GM19324 (cell line): Measurements from ENCODE around the gene TMEM232.
"Not testable (repeated sequence)": the region's sequence is repeated elsewhere in the genome, so short reads cannot be mapped to it uniquely, and the experiment has no call there.

Source experiments
- ATAC-seq: cut with Tn5 transposase; IDR thresholded peaks from one replicate; pipeline ENCODE4 v1.9.1; 2021; ENCODE audit warnings: mild to moderate bottlenecking, moderate library complexity; ENCODE audit not compliant: unreplicated experiment, low FRiP score

TMEM232 gene

DNA sequence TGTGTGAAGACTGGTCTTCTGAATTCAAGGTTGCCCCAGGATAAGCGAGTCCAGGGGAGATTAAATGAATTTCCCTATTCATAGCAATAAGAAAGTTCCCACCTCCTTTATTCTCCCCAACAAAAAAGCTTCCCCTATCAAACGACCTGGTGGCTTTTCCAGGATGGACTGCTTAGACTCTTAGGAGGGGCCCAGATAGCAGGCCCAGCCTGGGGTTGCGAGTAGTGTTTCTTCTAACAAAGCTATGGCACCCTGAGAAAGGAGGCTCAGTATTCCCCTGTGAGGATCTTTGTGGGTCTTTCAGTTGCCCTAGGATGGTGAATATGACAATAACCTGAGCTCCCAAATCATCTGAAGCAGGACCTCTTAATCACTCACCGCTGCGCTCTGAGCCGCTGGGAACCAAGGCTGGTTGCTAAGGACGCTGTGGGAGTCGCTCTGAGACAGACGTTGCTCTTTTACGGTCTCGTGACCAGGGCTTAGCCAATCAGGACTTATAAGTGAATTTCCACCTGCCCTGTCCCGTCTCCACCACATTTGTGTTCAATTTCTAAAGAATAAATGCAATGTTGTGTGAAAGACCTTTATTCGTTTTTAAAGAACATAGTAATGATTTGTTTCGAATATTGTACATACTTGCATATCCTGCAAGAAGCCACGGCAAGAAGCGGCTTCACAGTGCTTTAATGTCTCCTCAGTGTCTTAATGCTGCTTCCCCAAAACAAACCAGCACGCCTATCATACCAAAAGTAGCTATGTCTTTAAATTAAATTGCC, at the start of gene TMEM232:
TSS of gene TMEM232 (minus strand) at position 423 of the 776 bp plus-strand sequence. CDS start 59,319 bp downstream, outside the sequence.
- ATAC-seq, result peak; percentile 100

GRCh38 chr5:110770286-110770685, 43.8 kb upstream of the TMEM232 start:
- ATAC-seq, result no peak

DNA sequence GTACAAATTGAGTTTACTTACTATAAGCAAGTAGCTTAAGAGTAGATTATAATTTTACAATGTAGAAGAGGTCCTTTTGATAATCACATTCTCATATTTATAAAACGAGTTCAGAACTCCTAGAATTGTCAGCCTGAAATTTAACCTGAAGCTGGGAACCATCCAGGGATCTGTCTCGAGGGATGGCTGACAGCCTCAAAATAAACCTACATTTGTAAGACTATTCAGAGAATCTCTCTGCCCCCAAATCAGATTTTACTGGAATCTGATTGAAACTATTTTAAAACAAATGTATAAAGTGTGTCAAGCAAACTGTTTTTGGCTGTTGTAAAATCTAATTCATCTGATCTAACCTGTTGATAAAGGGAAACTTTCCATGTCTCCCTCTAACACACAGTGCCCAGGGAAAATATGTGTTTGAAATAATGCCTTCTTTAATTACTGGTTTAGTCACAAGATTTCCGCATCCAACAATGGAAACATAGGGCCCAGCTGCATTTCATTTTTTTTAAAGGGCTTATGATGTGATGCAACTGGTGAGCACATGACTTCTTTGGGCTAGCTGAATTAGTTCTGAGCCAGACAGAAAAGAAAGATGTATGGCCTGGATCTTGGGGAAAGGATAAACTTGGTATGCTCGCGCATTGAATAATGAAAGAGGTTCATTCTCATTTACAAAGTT, 42.7 kb upstream of the TMEM232 start:
- ATAC-seq, result no peak

DNA sequence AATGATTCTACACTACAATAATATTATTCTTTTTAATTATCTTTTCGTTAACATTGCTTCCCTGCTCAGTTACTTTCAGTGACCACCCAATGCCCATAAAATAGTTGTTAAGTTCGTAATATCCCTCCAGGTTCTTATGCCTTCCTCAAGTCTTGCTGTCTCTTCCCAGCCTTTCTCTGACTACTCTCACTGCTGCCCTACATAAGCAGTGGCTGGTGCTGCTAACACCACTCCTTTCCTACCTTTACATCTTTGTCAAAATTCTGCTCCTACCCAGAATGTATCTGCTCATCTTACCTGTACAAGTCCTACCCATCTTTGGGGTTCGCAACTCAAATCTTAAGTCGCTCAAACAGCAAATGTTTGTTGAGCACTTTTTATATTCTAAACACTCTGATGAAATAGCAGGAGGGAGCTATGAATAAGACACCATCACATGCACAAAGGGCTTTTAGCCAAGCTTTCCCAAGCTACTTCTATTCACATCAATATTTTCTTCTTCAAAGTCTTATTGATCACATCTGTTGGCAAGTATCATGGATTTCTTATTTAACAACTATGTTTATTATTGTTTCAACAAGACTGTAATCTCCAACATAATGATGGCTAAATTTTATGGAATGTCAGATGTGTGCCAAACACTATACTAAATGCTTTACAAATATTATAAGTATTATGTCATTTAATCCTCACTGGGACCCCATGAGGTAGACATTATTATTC, 41.8 kb upstream of the TMEM232 start:
- ATAC-seq, result no peak

DNA sequence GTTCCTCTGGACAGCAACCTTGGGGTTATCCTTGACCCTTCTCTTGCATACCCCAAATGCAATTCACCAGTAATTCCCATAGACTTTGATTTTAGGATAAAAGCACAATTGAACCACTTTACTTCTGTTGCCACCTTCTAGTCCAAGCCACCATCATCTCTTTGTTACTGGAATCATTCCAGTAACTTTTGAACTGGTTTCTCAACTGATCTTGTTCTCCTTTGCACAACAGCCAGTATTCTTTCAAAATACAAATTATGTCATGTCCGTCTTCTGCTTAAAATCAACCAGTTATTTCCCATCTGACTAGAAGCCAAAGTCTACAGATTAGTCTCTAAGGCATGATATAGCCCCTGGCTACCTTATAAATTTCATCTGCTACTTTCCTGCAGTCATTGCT, 33.7 kb upstream of the TMEM232 start:
- ATAC-seq, result no peak

DNA sequence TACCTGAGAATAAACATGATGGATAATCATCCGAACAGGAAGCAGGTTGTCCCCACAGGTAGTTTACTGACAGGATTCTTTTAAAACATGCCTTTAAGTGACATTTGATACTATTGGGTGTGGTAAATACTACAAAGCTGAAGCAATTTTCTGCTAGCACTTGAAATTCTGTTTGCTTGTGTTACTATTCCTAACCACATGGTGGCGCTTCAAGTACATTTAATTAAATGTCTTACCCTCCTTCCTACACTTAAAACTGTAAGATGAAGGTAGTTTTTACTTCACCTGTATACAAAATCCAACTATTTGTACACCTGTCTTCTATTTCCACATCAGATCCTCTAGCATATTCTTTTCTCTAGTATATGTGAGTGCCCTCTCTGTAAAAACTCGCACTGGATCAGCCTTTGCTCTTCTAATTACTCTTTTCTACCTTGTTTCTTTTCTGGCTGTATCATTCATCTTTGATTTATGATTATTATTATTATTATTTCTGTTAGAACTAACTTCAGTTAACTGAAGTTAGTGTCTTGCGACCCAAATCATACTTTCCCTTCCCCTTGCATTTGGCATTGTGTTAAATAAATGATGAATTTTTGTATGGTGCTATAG, 30.8 kb upstream of the TMEM232 start:
- ATAC-seq, result no peak

DNA sequence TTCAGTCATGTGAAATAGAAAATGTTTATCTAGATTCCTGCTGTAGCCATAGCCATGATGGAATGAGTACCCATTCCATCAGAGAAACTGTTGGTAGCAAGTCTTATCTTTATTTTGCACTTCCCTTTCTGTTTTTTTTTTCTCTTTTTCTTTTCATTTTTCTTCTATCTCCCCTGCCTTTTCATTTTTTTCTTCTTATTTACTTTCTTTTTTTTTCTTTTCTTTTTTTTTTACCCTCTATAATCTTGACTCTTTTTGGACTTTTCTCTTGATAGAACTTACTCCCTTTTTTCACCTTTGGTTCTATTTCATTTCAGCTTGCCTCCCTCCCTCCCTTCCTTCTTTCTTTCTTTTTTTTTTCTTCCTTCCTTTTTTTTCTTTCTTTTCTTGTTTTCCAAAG, 27.7 kb upstream of the TMEM232 start:
- ATAC-seq, result no peak

- ATAC-seq, result no peak
Measured at GRCh38 chr5:110753600-110753999, 27.1 kb upstream of the TMEM232 start.

DNA sequence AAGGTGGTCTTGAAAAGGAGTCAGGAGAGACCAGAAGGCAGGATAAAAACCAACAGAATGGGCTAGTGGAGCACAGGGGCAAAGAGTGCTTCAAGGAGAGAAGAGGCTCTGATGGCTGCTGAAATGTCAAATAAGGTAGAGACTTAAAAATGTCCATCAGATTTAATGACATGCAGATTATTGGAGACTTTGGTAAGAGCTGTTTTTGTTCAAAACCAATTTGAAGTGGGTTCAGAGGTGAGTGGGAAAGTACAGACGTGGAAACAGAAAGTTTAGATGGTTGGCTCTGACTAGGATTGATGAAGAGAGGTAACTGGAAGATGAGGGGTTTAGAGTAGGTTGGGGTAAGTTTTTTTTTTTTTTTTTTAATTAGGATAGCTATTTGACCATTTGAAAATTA, 26.5 kb upstream of the TMEM232 start:
- peak; percentile 0 for ATAC-seq

GRCh38 chr5:110751902-110752762, 25.7 kb upstream of the TMEM232 start:
- peak; percentile 99 for ATAC-seq

- ATAC-seq, result peak; percentile 99
Measured at GRCh38 chr5:110738812-110739651, 12.6 kb upstream of the TMEM232 start, which contains the start of gene SLC25A46. TSS of gene SLC25A46 (plus strand) at chr5:110739007. CDS start at chr5:110739120, 113 bp downstream.

- peak; percentile 78 for ATAC-seq
Measured at GRCh38 chr5:110738503-110738811, 12.0 kb upstream of the TMEM232 start.

DNA sequence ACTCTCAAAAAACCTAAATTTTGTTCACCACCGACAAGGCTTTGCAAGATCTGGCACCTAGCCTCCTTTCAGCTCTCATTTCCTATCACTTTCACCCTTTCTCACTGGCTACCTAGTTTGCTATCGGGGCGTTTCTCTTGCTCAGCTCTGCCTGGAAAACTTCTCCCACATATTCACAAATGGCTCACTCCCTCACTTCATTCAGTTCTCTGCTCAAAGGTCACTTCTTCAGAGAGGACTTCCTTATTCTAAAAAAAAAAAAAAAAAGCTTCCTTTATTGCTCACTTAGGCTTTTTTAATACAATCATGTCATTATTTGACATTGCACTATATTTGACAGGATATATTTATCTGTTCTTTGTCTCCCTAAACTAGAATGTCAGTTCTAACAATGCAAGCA, 10.3 kb upstream of the TMEM232 start:
- ATAC-seq, result no peak

DNA sequence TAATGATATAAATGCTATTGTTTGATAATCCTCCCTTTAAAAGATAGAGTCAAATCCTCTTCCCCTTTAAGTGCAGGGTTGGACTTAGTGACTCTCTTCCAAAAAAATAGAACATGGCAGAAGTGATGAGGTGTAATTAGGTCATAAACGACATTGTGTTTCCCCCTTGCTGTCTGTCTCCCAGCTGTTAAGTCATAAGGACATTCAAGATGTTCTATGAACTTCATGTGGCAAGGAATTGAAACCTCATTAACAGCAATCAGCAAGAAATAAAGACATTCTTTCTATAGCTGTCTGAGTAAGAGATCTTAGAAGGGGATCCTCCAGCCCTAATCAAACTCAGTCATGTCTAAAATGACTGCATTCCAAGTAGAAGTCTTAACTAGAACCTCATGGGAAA, 9.1 kb upstream of the TMEM232 start:
- ATAC-seq, result no peak

- ATAC-seq, result no peak
Measured at GRCh38 chr5:110734101-110734500, 7.6 kb upstream of the TMEM232 start.

- ATAC-seq, result not testable (repeated sequence)
Measured at GRCh38 chr5:110731499-110731898, 5.0 kb upstream of the TMEM232 start.

- ATAC-seq, result peak; percentile 61
Measured at GRCh38 chr5:110727025-110727314, 499 bp upstream of the TMEM232 start.

- no peak for ATAC-seq
Measured at GRCh38 chr5:110718311-110718710, 8.2 kb downstream of the TMEM232 start.
